GM12878 (cell line): ENCODE results near the gene RPL9.

Source experiments
- BCL11A ChIP-seq: IDR thresholded peaks from 2 replicates; pipeline ENCODE4 v1.6.1; 2011; ENCODE audit warnings: low read depth, low read length
- CEBPB ChIP-seq, 2 experiments: fragments of 150-350 bp in 1 of 2; IDR thresholded peaks; 2 replicates each; pipeline ENCODE4 v1.6.1; 2012 to 2014; ENCODE audit warnings: low read depth in 2 of 2, low read length in 2 of 2, borderline replicate concordance in 1 of 2, inconsistent platforms in 1 of 2
- EP300 ChIP-seq, 2 experiments: fragments of 150-350 bp in 1 of 2; IDR thresholded peaks; 2 replicates each; pipeline ENCODE4 v1.6.1; 2011 to 2012; ENCODE audit warnings: low read depth in 2 of 2, low read length in 2 of 2, borderline replicate concordance in 1 of 2, improper control_type of control experiment in 1 of 2, inconsistent platforms in 1 of 2; ENCODE audit not compliant: control insufficient read depth in 1 of 2
- HDAC2 ChIP-seq: fragments of 200-600 bp; sonication (generic); IDR thresholded peaks from 2 replicates; pipeline ENCODE4 v1.6.1; 2017
- HDAC6 ChIP-seq: fragments of 200-600 bp; sonication (generic); IDR thresholded peaks from one replicate; pipeline ENCODE4 v1.8.0; 2017; ENCODE audit warnings: antibody characterized with exemption; ENCODE audit not compliant: unreplicated experiment
- JUNB ChIP-seq: IDR thresholded peaks from 2 replicates; pipeline ENCODE4 v1.6.1; 2016; ENCODE audit warnings: antibody characterized with exemption, mild to moderate bottlenecking
- PKNOX1 ChIP-seq: fragments of 450-650 bp; IDR thresholded peaks from 2 replicates; pipeline ENCODE4 v1.6.1; 2016; ENCODE audit warnings: mild to moderate bottlenecking
- POLR2AphosphoS5 ChIP-seq: IDR thresholded peaks from 2 replicates; pipeline ENCODE4 v1.6.1; 2011; ENCODE audit warnings: mild to moderate bottlenecking, low read length, inconsistent platforms
- RCOR1 ChIP-seq: conservative IDR thresholded peaks from 2 replicates; pipeline ENCODE4 v1.6.1; 2012; ENCODE audit warnings: low read depth, low read length, improper control_type of control experiment
- REST ChIP-seq: IDR thresholded peaks from 2 replicates; pipeline ENCODE4 v1.6.1; 2012; ENCODE audit warnings: mild to moderate bottlenecking, low read depth, low read length
- SRF ChIP-seq, 2 experiments: IDR thresholded peaks; 2 replicates each; pipeline ENCODE4 v1.6.1; 2011; ENCODE audit warnings: low read depth in 2 of 2, low read length in 2 of 2, mild to moderate bottlenecking in 1 of 2, moderate library complexity in 1 of 2

- TF ChIP-seq BCL11A (no peak), EP300 (IDR thresholded peaks at IDR 0.05; ENCODE audit: borderline replicate concordance in 1 of 2, control insufficient read depth in 1 of 2, low read depth in 2 of 2, low read length in 2 of 2) (no peak), POLR2AphosphoS5 (peak; percentile 69; the same call in 1 of the 2 replicates), CEBPB (IDR thresholded peaks at IDR 0.05; ENCODE audit: borderline replicate concordance in 1 of 2, low read depth in 2 of 2, low read length in 2 of 2) (no peak), HDAC2 (no peak), PKNOX1 (no peak), HDAC6 (no peak), JUNB (no peak), SRF (IDR thresholded peaks at IDR 0.05; ENCODE audit: low read depth in 2 of 2, low read length in 2 of 2) (no peak), RCOR1 (no peak), REST (no peak)
Observed at GRCh38 chr4:39452860-39453587, 5.7 kb downstream of the RPL9 start.
